ENCODE data around the gene SRGAP3.

The SRGAP3 gene

GRCh38 chr3:9229325-9229724 is 20.1 kb downstream of the SRGAP3 start:
- TF ChIP-seq CTCF (IDR thresholded peaks at IDR 0.05) (no peak), ZFX (IDR thresholded peaks at IDR 0.05; ENCODE audit: borderline replicate concordance) (no peak)

GRCh38 chr3:9226326-9226725 is 23.1 kb downstream of the SRGAP3 start:
- no peak overlapping the region for H3K27ac ChIP-seq
- no peak for TF ChIP-seq ZFX (IDR thresholded peaks at IDR 0.05; ENCODE audit: borderline replicate concordance)
- no peak for TF ChIP-seq CTCF (IDR thresholded peaks at IDR 0.05)

More at GRCh38 chr3:9229325-9229724, 20.1 kb downstream of the SRGAP3 start:
- no peak overlapping the region for H3K27ac ChIP-seq

DNA sequence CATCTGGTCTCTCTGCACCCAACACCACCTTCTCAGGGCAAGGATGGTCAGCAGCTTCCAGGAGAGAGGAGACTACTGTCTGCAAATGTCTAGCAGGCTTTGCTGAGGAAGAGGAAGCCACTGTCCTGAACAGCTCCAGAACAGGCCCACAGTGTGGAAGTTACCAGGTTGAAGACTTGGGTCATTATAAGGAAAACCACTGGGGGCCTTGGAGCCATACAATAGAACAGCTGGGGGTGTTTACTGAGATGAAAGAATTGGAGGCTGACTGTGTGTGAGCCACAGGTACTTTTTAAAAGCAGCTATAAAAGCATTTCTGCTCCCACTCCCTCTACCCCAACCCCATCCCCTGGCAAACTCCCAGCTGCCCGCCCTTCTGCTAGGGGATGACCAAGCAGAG is 24.2 kb downstream of the SRGAP3 start:
- no peak overlapping the region for H3K27ac ChIP-seq
- TF ChIP-seq CTCF (IDR thresholded peaks at IDR 0.05), result no peak
- no peak for TF ChIP-seq ZFX (IDR thresholded peaks at IDR 0.05; ENCODE audit: borderline replicate concordance)

DNA sequence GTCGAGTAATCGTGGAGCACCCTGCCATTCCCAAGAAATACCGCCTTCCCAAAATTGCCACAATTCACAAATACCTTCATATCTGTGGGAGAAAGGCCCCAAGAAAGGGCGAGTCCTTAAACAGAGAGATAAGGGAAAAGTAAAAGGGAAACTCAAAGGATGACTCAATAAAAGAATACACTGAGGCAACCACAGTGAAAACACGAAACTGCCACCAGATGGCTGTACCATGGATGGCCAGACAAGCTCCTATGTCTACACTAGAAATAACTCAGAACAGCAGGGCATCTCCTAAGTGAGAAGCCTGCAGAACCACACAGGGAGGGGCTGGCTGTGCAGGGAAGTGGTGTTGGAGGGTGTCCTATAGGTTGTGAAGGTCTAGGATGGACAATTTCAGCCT is 25.0 kb downstream of the SRGAP3 start:
- no peak overlapping the region for H3K27ac ChIP-seq
- TF ChIP-seq CTCF (IDR thresholded peaks at IDR 0.05) (no peak), ZFX (IDR thresholded peaks at IDR 0.05; ENCODE audit: borderline replicate concordance) (no peak)

DNA sequence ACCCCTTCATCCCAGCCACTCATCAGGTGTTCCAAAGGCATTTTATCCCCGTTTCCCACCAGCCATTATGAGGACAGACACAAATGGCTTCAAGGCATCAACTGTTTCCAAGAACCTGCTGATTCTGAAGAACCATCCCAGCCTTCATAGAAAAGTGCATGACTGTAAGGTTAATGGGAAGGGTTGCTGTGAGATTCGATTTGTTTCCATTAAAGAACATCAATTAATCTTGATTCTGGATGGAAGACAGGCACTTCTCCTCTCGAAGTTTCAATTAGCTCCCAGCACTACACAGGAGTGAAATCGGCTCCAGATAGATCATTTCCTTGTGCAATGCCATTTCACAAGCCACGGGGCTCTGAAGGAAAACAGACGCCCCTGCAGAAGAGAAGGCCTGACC is 25.8 kb downstream of the SRGAP3 start:
- H3K27ac ChIP-seq, result no peak overlapping the region
- TF ChIP-seq CTCF (IDR thresholded peaks at IDR 0.05) (no peak), ZFX (IDR thresholded peaks at IDR 0.05; ENCODE audit: borderline replicate concordance) (no peak)

- TF ChIP-seq ZFX (IDR thresholded peaks at IDR 0.05; ENCODE audit: borderline replicate concordance) (no peak), CTCF (IDR thresholded peaks at IDR 0.05) (no peak)
- no peak overlapping the region for H3K27ac ChIP-seq
Measured at GRCh38 chr3:9222956-9223639, 26.3 kb downstream of the SRGAP3 start.

DNA sequence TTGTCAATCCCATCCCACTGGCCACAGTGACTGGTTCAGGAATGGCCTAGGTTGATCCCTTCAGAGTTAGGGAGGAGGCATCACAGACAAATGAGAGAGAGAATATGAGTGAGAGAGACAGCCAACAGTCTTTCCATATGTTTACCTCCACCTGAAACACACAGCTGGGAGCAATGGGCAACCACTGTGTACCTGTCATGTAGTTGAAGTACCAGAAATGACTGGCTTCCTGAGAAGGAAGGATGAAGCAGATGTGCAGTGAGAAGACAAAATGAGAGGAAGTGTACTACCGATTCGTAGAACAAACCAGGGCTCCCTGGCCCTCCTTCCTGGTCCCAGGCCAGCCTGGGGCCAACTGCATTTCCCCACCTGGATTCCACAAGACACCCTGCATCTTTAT is 27.4 kb downstream of the SRGAP3 start:
- no peak overlapping the region for H3K27ac ChIP-seq
- TF ChIP-seq ZFX (IDR thresholded peaks at IDR 0.05; ENCODE audit: borderline replicate concordance) (no peak), CTCF (IDR thresholded peaks at IDR 0.05) (no peak)
